OCI-M1 (cell line): ENCODE results near the gene AEBP1.

Source experiments
- DNase-seq: peaks from one replicate; lab custom pipeline; 2025; lab: John Stamatoyannopoulos, UW

The AEBP1 gene

DNA sequence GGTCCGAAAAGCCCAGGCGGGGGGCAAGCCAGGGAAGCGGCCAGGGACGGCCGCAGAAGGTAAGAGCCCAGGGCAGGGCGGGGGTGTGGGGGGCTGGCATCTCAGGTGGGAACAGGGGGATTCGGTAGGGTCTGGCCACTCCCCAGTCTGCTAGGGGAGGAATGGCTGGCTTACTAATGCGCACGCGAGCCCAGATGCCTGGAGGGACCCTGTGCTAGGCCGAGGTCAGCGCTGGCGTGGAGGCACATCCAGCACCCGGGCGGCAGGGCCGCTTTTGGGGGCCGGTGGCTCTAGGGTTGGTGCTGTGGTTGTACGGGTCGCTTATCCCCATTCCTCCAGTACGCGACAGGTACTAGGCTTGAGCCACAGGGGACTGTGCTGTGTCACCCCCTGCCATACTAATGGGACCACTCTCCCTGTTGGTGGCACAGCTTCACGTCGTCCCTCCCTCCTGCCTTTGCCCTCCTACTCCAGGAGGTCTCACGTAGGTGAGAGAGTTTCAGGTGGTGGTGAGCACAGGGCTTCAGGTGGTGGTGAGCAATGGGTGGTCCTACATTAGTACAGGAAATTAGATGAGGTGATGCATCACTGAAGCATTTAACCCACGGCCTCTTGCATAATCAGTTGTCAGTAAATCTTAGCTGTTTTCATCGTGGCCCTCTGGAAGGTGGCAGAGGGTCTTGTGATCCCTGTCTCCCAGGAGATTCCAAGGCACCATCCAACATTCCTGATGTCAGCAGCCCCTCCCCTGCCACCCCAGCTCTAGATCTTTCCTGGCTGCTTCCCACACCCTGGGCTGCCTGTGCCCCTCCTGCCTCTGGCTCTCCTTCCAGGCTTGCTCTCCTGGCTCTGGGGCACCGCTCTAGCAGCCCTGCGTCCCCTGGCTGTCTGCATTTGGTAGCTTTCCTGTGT, 971 bp downstream of the AEBP1 start:
- no peak for DNase-seq

DNA sequence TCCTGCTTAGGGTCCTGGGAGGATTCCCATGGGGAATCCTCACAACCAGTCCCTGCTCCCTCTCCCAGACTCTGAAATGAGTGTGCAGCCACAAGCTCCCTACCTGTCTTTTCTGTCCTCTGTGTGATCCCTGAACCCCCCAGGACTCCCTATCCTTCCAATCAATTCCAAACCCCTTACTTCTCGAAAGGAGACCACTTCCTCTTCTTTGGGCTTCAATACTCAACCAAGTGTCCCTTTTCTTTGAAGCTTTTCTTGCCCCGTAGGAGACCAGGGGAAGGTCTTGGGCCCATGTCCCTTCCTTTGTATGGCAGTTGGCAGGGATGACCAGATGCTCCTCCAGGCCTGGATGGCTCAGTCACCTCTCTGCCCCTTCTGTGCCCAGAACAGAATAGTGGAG, 1.7 kb downstream of the AEBP1 start:
- DNase-seq = no peak

DNA sequence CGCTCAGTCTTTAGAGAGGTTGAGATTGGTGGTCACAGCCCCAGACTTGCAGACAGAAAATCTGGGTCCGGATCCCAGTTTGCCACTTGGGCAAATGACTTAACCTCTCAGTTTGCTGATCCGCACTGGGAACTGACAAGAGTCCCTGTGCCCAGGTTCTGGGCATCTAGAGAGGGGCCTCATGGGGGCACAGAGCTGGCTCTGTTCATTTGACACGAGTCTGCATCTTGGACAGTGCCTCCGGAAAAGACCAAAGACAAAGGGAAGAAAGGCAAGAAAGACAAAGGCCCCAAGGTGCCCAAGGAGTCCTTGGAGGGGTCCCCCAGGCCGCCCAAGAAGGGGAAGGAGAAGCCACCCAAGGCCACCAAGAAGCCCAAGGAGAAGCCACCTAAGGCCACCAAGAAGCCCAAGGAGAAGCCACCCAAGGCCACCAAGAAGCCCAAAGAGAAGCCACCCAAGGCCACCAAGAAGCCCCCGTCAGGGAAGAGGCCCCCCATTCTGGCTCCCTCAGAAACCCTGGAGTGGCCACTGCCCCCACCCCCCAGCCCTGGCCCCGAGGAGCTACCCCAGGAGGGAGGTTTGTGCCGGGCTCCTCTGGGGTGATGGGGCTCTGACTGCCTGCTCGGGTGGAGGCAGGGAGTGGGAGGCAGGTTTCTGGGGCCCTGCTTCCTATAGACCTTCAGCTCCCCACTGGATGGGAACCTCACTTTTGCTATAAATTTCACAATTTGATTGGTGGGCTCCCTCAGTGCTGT, 2.3 kb downstream of the AEBP1 start:
- DNase-seq = no peak

DNA sequence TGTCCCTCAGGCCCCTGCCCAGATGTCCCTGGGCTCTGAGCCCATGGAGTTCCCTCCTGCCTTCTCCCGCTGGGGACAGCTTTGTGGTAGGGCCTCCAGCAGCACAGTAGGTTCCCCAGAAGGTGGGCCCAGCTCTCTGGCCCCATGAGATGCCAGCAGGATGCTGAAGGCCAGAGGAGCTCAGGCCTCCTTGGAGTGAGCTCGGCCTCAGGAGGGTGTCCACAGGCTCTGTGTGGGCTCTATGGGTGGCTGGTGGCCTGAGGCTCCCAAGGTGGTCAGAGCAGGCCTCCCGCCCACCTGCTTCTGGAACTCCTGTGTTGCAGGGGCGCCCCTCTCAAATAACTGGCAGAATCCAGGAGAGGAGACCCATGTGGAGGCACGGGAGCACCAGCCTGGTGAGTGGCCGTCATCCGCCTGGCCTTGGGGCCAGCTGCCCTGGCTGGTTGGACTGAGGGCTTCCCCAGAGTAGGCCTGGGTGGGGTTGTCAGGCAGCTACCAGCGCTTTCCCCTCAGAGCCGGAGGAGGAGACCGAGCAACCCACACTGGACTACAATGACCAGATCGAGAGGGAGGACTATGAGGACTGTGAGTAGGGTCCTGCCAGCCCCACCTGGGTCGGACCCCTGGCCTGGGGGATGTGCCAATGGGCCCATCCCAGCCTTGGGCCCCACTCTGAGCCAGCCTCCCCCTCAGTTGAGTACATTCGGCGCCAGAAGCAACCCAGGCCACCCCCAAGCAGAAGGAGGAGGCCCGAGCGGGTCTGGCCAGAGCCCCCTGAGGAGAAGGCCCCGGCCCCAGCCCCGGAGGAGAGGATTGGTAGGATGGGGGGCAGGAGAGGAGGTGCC, 3.2 kb downstream of the AEBP1 start:
- DNase-seq = no peak

DNA sequence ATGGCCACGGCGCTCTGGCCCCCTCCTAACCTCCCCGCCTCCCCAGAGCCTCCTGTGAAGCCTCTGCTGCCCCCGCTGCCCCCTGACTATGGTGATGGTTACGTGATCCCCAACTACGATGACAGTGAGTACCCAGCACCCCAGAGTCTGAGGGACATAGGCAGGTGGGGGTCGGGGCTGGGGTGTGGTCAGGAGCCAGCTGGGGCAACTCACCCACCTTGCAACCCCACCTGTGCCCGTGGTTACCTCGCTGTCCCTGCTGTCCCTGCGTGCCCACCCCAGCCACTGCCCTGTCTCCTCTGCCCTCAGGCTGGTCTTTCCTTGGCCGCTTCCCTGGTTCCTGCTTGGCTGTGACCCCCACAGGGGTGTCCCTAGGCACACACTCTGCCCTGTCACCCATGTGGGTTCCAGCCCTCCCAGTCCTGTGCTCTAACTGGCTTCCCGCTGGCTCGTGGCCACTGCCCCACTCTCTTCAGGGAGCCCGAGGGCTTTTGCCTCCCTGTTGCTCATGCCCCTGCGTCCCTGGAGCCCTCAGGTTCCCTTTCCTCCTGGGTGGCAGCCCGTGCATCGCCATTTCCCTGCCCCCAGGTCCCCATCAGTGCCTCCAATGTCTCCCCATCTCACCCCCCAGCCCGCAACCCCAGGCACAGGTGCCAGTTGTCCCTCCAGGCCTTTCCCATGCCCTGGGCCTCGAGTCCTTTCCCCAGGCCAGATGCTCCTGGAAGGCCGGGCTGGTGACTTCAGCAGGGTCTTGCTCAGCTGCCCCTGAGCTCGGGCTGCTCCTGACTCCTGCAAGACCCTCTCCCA, 4.0 kb downstream of the AEBP1 start:
- DNase-seq = no peak

DNA sequence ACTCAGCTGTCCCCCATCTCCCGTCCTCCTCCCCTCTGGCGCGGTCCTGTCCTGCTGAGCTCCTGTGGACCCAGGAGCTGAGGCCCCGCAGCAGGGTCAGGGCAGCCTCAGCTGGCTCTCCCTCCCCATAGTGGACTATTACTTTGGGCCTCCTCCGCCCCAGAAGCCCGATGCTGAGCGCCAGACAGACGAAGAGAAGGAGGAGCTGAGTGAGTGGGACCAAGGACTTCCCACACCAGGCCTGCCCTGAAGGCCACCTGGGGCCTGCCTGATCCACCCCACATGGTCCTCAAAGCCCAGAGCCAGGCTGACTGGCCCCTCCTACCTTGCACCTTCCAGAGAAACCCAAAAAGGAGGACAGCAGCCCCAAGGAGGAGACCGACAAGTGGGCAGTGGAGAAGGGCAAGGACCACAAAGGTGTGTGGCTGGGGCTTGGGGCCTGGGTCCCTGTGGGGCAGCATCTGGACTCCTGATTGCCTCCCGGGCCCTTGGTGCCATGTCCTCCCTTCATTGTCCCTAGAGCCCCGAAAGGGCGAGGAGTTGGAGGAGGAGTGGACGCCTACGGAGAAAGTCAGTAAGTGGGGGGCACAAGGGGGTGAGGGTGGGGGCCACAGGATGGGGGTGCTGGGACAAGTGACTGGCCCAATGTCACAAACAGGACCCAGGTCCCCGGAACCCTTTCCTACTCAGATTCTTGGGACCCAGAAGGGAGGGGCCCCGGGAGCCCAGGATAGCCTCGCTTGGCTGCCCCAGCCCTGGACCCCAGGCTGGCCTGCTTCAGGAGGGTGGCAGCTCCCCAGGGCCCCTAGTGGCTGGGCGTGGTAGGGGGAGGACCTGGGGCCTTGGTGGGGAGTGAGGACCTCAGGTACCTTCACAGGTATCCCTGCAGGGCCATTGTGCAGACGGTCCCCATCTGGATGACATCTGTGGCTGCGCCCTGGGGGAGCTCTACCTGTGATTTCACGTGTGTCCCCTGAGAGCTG, 4.9 kb downstream of the AEBP1 start:
- no peak for DNase-seq

DNA sequence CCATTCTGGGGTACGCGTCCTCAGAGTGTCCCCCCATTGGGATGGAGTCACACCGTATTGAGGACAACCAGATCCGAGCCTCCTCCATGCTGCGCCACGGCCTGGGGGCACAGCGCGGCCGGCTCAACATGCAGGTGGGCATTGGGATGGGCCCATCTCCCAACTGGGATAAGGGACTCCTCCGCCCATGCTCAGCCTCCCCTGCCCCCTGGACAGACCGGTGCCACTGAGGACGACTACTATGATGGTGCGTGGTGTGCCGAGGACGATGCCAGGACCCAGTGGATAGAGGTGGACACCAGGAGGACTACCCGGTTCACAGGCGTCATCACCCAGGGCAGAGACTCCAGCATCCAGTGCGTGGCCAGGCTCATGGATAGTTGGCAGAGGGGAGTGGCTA, 5.8 kb downstream of the AEBP1 start:
- DNase-seq = no peak

DNA sequence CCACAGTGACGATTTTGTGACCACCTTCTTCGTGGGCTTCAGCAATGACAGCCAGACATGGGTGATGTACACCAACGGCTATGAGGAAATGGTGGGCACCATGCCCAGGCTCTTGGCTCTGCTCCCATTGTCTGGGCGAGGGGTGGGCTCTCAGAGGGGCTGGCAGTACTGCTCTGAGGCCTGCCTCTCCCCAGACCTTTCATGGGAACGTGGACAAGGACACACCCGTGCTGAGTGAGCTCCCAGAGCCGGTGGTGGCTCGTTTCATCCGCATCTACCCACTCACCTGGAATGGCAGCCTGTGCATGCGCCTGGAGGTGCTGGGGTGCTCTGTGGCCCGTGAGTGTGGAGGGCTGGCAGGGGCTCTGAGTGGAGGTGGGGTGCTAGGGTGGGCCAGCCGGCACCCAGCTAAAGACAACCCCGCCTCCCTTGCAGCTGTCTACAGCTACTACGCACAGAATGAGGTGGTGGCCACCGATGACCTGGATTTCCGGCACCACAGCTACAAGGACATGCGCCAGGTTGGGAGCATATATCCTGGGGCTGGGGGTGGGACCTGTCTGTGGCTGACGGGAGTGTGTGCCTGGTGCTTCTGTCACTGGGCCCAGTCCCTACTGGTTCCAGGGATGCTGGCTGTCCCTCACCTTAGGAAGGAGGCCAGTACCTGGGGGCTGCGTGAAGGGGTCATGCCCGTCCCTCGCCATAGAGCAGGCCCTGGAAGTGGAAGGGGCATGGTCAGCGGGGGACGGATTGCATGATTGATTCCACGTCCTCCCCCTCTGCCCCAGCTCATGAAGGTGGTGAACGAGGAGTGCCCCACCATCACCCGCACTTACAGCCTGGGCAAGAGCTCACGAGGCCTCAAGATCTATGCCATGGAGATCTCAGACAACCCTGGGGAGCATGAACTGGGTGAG, 6.8 kb downstream of the AEBP1 start:
- DNase-seq = no peak

DNA sequence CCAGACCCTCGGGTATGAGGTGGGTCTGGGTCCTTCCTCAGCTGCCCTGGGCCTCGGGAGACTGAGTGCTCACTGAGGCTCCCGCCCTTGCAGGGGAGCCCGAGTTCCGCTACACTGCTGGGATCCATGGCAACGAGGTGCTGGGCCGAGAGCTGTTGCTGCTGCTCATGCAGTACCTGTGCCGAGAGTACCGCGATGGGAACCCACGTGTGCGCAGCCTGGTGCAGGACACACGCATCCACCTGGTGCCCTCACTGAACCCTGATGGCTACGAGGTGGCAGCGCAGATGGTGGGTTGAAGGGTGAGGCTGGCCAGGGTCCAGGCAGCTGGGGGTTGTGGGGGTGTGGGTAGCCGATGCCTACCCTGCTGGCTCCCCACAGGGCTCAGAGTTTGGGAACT, 7.6 kb downstream of the AEBP1 start:
- no peak for DNase-seq

DNA sequence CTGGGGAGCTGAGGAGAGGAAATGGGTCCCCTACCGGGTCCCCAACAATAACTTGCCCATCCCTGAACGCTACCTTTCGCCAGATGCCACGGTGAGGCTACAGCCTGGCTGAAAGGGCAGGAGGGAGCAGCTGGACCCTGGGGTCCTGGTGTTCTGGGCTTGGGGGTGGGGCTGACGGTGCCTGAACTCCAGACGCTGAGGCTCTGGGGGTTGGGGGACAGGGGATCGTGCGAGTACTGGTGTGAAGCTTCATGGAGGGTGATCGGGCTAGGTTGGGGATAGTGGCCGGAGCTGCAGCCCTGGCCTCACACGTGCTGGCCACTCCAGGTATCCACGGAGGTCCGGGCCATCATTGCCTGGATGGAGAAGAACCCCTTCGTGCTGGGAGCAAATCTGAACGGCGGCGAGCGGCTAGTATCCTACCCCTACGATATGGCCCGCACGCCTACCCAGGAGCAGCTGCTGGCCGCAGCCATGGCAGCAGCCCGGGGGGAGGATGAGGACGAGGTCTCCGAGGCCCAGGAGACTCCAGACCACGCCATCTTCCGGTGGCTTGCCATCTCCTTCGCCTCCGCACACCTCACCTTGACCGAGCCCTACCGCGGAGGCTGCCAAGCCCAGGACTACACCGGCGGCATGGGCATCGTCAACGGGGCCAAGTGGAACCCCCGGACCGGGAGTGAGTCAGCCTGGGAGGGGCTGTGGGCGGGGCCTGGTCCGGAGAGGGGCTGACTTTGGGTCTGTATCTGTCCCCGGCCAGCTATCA, 8.3 kb downstream of the AEBP1 start:
- no peak for DNase-seq

DNA sequence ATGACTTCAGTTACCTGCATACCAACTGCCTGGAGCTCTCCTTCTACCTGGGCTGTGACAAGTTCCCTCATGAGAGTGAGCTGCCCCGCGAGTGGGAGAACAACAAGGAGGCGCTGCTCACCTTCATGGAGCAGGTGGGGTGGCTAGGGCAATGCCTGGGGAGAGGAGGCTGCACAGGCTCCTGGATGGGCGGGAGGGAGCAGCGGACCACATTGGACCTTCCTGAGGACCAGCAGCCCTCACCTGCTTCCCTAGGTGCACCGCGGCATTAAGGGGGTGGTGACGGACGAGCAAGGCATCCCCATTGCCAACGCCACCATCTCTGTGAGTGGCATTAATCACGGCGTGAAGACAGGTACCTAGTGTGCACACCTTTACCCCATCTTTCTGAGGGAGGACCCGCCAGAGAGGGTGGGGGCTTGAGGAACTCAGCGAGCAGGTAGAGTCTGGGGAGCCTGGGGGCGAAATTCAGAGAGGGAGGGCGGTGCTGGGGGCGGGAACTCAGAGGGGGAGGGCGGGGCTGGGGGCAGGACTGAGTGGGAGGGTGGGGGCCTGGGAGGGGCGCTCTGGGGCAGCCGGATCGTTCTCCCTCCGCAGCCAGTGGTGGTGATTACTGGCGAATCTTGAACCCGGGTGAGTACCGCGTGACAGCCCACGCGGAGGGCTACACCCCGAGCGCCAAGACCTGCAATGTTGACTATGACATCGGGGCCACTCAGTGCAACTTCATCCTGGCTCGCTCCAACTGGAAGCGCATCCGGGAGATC, 9.0 kb downstream of the AEBP1 start:
- DNase-seq = no peak

DNA sequence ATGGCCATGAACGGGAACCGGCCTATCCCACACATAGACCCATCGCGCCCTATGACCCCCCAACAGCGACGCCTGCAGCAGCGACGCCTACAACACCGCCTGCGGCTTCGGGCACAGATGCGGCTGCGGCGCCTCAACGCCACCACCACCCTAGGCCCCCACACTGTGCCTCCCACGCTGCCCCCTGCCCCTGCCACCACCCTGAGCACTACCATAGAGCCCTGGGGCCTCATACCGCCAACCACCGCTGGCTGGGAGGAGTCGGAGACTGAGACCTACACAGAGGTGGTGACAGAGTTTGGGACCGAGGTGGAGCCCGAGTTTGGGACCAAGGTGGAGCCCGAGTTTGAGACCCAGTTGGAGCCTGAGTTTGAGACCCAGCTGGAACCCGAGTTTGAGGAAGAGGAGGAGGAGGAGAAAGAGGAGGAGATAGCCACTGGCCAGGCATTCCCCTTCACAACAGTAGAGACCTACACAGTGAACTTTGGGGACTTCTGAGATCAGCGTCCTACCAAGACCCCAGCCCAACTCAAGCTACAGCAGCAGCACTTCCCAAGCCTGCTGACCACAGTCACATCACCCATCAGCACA, 9.7 kb downstream of the AEBP1 start:
- no peak for DNase-seq

DNA sequence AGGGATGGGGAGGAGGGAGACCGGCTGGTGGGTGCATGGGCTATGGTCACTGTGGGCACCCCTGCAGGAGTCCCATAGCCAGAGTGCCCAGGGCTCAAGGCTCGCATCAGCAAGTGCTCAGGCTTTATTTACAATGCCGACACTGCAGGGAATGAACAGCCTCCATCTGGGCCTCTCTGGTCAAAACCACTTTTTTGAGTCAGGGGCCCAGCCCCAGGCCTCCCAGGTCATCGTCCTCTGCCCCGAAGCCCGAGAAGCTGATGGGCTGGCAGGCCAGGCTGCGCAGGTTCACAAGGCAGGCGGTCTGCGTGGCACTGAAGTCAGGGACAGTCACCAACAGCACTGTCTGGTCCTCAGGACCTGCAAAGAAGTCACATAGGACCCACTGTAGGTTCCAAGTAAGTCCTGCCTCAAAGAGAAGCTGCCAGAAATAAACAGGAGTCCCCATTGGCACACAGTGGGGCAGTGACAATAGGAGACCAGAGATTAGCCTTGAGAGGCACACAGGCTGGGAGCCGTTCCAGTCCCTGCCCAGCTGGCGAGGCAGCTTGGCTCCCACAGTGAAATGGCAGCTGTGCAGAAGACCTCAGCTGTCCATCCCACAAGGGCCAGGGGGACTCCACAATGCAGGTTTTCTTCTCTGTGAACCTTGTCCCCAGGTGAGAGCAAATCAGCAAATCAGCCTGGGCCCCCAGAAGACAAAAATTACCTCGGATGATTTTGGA, 10.6 kb downstream of the AEBP1 start:
- DNase-seq = no peak

DNA sequence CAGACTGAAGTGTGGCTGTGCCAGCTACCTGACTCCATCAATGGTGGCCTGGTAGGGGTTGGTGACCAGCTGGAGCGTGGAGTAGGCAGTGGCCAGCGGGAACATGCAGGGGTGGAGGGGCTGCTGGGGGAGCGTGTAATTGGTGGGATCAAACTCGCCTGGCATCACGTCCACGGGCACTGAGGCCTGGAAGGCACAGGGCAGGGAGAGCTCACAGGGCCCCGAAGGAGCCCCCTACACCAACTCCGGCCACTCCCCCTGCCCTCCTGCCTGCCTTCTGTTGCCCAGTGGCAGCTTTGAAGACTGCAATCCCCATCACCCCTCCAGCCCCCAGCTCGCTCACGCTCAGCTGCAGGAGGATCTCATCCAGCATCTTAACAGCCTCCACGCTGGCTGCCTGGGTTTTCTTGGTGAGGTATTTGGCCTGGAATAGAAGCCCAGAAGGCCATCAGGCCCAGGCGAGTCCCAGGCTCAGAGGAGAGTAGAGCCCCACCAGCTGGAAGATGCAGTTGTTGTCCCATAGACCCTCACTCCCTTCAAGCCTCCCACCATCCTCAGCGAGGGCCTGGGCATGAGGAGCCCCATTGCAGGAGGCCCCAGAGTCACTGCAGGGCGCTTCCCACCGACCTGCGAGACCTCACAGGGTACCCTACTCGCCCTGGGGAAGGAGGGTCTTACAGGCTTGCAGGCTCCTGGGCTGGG, 12.1 kb downstream of the AEBP1 start:
- DNase-seq = no peak

DNA sequence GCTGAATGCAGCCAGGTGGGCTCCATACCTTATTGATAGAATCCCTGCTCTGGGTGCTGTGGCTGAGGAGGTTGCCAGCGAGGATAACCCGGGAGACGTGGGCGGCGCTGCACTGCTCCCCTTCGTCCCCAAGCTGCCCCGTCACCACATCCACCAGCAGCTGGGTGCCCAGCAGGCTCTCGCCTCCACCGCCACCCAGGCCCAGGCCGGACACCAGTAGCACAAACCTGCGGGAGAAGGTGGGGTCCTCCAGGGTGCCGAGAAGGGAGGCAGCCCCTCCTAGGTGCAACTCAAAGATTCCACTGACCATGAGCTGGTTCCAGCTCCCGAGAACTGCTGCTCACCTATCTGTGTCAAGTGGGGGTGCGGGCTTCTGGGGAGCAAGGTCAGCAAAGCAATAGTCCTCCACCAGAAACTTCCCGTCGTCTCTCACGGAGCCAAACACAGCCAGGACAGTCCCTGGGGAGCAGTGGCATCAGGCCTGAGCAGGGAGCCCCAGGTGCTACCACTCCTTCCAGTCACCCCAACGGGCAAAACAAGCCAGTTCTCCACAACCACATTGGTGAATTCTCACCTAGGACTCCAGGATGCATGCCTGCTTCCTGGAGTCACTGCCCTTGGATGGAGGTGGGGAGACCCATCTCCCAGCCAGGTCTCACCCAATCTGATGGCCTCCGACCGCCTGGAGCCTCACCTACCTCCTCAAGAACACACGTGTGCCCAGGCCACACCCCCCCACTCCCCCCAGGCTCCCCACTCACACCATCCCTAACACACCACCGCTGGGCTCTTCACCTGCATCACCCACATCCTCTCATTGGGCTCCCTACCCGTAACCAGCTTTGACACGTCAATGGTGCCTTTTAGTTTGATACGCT, 12.9 kb downstream of the AEBP1 start:
- no peak for DNase-seq
